ENCODE measurements around the gene DEK. TPM values are rescaled to one million over a fixed set of nuclear protein-coding genes. Genes with fewer than 3 reads are reported as not detected.

DEK gene
- total and polyA plus RNA-seq, 2 of the 13 experiments (the other 11 are each of a cell fraction or from before 2014, with no cell fraction given): 53.2 to 276 TPM

DNA sequence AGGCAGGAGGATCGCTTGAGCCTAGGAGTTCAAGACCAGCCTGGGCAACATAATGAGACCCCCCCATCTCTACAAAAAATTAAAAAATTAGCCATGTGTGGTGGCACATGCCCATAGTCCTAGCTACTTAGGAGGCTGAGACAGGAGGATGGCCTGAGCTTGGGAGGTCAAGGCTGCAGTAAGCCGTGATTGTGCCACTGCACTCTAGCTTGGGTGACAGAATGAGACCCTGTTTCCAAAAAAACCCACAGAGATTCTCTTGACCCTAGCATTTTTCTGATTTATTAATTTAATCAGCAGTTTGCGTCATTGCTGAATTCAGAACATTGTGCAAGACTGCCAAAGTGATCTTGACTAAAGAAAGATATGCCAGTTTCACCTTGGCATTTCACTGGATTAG is 72.3 kb downstream of the DEK start:
- no peaks in the 10 kb centered on the region for H3K79me2 ChIP-seq (ENCODE audit: insufficient read depth, low read length)
- H3K9me3 ChIP-seq (ENCODE audit: low read length): no peaks in the 10 kb centered on the region
- intact Hi-C loops (cut with micrococcal nuclease; ENCODE audit: unreplicated experiment) (no loop called here), in situ Hi-C loops (cut with HindIII; ENCODE audit: extremely low pct_ligation_motif_present, low pct_unique_long_range_greater_than_20kb) (no loop called here)
- no TSS peak for BruUV-seq (replicated peaks)
- peaks cover 0 to 4% of the 10 kb centered on the region in 2 experiments; a peak in 1 of 5 replicates for H3K36me3 ChIP-seq (replicated peaks in 1 of 2; ENCODE audit: control insufficient read depth in 1 of 2, insufficient read depth in 2 of 2, low read length in 2 of 2)
- TF ChIP-seq, protein P1, sequence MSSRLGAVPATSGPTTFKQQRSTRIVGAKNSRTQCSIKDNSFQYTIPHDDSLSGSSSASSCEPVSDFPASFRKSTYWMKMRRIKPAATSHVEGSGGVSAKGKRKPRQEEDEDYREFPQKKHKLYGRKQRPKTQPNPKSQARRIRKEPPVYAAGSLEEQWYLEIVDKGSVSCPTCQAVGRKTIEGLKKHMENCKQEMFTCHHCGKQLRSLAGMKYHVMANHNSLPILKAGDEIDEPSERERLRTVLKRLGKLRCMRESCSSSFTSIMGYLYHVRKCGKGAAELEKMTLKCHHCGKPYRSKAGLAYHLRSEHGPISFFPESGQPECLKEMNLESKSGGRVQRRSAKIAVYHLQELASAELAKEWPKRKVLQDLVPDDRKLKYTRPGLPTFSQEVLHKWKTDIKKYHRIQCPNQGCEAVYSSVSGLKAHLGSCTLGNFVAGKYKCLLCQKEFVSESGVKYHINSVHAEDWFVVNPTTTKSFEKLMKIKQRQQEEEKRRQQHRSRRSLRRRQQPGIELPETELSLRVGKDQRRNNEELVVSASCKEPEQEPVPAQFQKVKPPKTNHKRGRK (CRISPR knock-in tag; IDR thresholded peaks at IDR 0.05): no peak
- no peak for TF ChIP-seq BORCS8-MEF2B (CRISPR knock-in tag; IDR thresholded peaks at IDR 0.05)
- TF ChIP-seq, protein P2, sequence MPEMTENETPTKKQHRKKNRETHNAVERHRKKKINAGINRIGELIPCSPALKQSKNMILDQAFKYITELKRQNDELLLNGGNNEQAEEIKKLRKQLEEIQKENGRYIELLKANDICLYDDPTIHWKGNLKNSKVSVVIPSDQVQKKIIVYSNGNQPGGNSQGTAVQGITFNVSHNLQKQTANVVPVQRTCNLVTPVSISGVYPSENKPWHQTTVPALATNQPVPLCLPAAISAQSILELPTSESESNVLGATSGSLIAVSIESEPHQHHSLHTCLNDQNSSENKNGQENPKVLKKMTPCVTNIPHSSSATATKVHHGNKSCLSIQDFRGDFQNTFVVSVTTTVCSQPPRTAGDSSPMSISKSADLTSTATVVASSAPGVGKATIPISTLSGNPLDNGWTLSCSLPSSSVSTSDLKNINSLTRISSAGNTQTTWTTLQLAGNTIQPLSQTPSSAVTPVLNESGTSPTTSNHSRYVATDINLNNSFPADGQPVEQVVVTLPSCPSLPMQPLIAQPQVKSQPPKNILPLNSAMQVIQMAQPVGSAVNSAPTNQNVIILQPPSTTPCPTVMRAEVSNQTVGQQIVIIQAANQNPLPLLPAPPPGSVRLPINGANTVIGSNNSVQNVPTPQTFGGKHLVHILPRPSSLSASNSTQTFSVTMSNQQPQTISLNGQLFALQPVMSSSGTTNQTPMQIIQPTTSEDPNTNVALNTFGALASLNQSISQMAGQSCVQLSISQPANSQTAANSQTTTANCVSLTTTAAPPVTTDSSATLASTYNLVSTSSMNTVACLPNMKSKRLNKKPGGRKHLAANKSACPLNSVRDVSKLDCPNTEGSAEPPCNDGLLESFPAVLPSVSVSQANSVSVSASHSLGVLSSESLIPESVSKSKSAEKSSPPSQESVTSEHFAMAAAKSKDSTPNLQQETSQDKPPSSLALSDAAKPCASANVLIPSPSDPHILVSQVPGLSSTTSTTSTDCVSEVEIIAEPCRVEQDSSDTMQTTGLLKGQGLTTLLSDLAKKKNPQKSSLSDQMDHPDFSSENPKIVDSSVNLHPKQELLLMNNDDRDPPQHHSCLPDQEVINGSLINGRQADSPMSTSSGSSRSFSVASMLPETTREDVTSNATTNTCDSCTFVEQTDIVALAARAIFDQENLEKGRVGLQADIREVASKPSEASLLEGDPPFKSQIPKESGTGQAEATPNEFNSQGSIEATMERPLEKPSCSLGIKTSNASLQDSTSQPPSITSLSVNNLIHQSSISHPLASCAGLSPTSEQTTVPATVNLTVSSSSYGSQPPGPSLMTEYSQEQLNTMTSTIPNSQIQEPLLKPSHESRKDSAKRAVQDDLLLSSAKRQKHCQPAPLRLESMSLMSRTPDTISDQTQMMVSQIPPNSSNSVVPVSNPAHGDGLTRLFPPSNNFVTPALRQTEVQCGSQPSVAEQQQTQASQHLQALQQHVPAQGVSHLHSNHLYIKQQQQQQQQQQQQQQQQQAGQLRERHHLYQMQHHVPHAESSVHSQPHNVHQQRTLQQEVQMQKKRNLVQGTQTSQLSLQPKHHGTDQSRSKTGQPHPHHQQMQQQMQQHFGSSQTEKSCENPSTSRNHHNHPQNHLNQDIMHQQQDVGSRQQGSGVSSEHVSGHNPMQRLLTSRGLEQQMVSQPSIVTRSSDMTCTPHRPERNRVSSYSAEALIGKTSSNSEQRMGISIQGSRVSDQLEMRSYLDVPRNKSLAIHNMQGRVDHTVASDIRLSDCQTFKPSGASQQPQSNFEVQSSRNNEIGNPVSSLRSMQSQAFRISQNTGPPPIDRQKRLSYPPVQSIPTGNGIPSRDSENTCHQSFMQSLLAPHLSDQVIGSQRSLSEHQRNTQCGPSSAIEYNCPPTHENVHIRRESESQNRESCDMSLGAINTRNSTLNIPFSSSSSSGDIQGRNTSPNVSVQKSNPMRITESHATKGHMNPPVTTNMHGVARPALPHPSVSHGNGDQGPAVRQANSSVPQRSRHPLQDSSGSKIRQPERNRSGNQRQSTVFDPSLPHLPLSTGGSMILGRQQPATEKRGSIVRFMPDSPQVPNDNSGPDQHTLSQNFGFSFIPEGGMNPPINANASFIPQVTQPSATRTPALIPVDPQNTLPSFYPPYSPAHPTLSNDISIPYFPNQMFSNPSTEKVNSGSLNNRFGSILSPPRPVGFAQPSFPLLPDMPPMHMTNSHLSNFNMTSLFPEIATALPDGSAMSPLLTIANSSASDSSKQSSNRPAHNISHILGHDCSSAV (CRISPR knock-in tag; IDR thresholded peaks at IDR 0.05; ENCODE audit: borderline replicate concordance): no peak
- ChIA-PET POLR2A (no interaction called here), CTCF (ENCODE audit: low intra/inter-chr PET ratio, low total read pairs) (no interaction called here)
- H3K9ac ChIP-seq (ENCODE audit: insufficient read depth, low read depth, low read length): no peak overlapping the region
- H3K4me1 ChIP-seq (ENCODE audit: insufficient read depth, low read length): no peaks in the 10 kb centered on the region
- H4K20me1 ChIP-seq (ENCODE audit: insufficient read depth, low read length): no peaks in the 10 kb centered on the region
- no peak overlapping the region for H3K4me3 ChIP-seq (replicated peaks in 1 of 3; ENCODE audit: insufficient read depth in 1 of 3, low read depth in 2 of 3, low read length in 3 of 3)
- H3K27me3 ChIP-seq (ENCODE audit: control insufficient read depth in 1 of 2, insufficient read depth in 2 of 2, low read length in 2 of 2): no peaks in the 10 kb centered on the region
- DNase-seq (ENCODE audit: low spot score) (no peak), FAIRE-seq (no peak), ATAC-seq (no peak)
- no peak overlapping the region for H3K4me2 ChIP-seq (ENCODE audit: low read depth, low read length)
- H3K27ac ChIP-seq (ENCODE audit: extremely low read length, insufficient read depth, low read length): no peak overlapping the region
- WGBS (ENCODE audit: low lambda C conversion rate): 94% methylated on average over 3 of the region's 3 CpGs
- H2AFZ ChIP-seq (ENCODE audit: low read length): no peak overlapping the region
